Gastrocnemius medialis (tissue), 4 donors: Measurements from ENCODE around the gene YPEL5.

Source experiments
- POLR2A ChIP-seq, 2 donors: fragments of 450-650 bp; IDR thresholded peaks; one replicate each; pipeline ENCODE4 v1.6.1; 2017; ENCODE audit warnings: antibody characterized with exemption in 2 of 2, mild to moderate bottlenecking in 2 of 2, moderate library complexity in 2 of 2
- TF ChIP-seq, protein P1 (sequence below), 5 experiments: fragments of 450-650 bp in 3 of 5; fragments of 200-600 bp in 2 of 5; sonication (generic) in 2 of 5; IDR thresholded peaks in 4 of 5; conservative IDR thresholded peaks in 1 of 5; 1 replicate in 4 of 5; 2 replicates in 1 of 5; pipeline ENCODE4 v1.5.1; 2016 to 2019; ENCODE audit warnings: antibody characterized with exemption in 5 of 5, mild to moderate bottlenecking in 3 of 5, moderate library complexity in 3 of 5

DNA sequence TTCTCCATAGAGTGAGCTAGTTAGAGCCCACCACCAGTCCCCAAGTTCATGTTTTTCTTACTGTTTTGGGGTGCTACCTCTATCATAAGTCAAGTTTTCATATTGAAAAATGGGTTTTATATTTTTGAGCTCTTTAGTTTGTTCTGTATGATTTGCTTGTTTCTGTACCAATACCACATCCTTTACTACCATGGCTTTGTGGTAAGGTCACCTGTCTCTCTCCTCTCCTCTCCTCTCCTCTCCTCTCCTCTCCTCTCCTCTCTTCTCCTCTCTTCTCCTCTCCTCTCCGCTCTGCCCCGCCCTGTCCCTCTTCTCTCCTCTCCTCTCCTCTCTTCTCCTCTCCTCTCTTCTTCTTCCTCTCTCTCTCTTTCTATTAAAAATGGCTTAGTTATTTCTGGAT, 62.4 kb downstream of the YPEL5 start:
- TF ChIP-seq, protein P1, sequence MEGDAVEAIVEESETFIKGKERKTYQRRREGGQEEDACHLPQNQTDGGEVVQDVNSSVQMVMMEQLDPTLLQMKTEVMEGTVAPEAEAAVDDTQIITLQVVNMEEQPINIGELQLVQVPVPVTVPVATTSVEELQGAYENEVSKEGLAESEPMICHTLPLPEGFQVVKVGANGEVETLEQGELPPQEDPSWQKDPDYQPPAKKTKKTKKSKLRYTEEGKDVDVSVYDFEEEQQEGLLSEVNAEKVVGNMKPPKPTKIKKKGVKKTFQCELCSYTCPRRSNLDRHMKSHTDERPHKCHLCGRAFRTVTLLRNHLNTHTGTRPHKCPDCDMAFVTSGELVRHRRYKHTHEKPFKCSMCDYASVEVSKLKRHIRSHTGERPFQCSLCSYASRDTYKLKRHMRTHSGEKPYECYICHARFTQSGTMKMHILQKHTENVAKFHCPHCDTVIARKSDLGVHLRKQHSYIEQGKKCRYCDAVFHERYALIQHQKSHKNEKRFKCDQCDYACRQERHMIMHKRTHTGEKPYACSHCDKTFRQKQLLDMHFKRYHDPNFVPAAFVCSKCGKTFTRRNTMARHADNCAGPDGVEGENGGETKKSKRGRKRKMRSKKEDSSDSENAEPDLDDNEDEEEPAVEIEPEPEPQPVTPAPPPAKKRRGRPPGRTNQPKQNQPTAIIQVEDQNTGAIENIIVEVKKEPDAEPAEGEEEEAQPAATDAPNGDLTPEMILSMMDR (IDR thresholded peaks at IDR 0.05 in 4 of 5, conservative IDR thresholded peaks at IDR 0.05 in 1 of 5), result no peak
- no peak for TF ChIP-seq POLR2A (IDR thresholded peaks at IDR 0.05)
